ENCODE data around the gene EXOC3L4. TPM values are rescaled to one million over a fixed set of nuclear protein-coding genes. Genes with fewer than 3 reads are reported as not detected.

EXOC3L4 gene
- total and polyA plus RNA-seq, 2 donors (not counting 1 experiment from before 2014, with no cell fraction given), result not detected

DNA sequence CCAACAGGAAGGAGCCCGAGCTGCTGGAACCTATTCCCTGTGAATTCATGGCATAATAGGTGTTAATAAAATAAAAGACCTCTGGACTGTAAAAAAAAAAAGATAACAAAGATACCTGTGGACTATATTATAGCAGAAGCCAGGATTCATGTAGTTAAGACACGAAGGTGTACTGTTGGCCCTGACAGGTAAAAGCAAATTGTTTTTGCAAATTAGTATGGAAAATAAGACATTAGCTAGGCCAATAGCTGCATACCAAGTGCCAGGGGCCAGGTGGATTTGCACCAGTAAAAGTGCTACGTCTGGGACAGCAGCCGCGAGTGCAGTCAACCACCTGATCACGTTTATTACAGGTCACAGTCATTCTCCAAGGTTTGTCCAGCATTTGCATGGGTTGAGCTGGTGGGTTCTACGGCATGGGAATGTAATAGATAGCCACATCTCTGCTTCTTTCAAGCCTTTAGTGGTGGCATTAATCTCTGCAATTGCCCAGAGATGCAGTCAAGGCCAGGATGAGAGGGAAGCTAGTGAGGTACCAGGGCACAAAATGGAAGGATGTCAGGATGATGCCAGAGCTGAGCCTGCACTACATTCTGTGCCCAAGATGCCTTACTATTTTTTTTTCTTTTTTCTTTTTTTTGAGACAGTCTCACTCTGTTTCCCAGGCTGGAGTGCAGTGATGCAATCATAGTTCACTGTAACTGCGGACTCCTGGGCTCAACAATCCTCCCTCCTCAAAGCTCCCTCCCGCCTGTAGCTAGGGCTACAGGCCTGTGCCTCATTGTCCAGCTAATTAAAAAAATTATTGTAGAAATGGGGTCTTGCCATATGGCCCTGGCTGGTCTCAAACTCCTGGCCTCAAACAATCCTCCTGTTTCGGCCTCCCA, 55.1 kb downstream of the EXOC3L4 start:
- Mint-ChIP-seq H3K9me3 (ENCODE audit: insufficient read depth) (no peaks in the 10 kb centered on the region), H3K27ac (no peak overlapping the region), H3K4me1 (no peaks in the 10 kb centered on the region), H3K4me3 (no peak overlapping the region), H3K27me3 (peaks cover 34% of the 10 kb centered on the region)
- no peaks in the 10 kb centered on the region for H3K9me3 ChIP-seq (ENCODE audit: control extremely low read depth in 1 of 3, control insufficient read depth in 2 of 3, insufficient read depth in 1 of 3, low read length in 2 of 3)
- TF ChIP-seq CTCF (IDR thresholded peaks at IDR 0.05) (no peak), EZH2 (IDR thresholded peaks at IDR 0.05; ENCODE audit: borderline replicate concordance, insufficient read depth, low read depth, low read length, poor library complexity, severe bottlenecking) (no peak)
- H3K79me2 ChIP-seq (ENCODE audit: control insufficient read depth, insufficient read depth, low read length), result no peaks in the 10 kb centered on the region
- H3K27ac ChIP-seq (ENCODE audit: low read length in 2 of 2), result no peak overlapping the region
- intact Hi-C loops (cut with micrococcal nuclease), result no loop called here
- no peaks in the 10 kb centered on the region for H4K20me1 ChIP-seq (ENCODE audit: control insufficient read depth, insufficient read depth, low read length, poor library complexity, severe bottlenecking)
- WGBS (ENCODE audit: insufficient coverage), result 90% methylated on average over 6 of the region's 10 CpGs
- H2AFZ ChIP-seq (ENCODE audit: insufficient read depth, low read depth, low read length, poor library complexity, severe bottlenecking), result no peak overlapping the region
- ATAC-seq (ENCODE audit: low read depth) (no peak), DNase-seq (no peak)
- no peaks in the 10 kb centered on the region for H3K4me1 ChIP-seq (ENCODE audit: control insufficient read depth in 2 of 2, insufficient read depth in 2 of 2, low read length in 2 of 2)
- no peak overlapping the region for H3K4me3 ChIP-seq (ENCODE audit: control extremely low read depth in 1 of 5, extremely low read depth in 1 of 5, insufficient read depth in 1 of 5, low read depth in 2 of 5, low read length in 4 of 5)
- no peak overlapping the region for H3K9ac ChIP-seq (ENCODE audit: low read length)
- peaks cover 0 to 3% (median 0%) of the 10 kb centered on the region in 4 experiments for H3K27me3 ChIP-seq (replicated peaks in 1 of 4; ENCODE audit: control extremely low read depth in 1 of 4, control insufficient read depth in 3 of 4, insufficient read depth in 4 of 4, low read length in 3 of 4)
- POLR2A ChIA-PET, result no interaction called here
- H3K4me2 ChIP-seq (replicated peaks; ENCODE audit: low read depth, low read length, poor library complexity, severe bottlenecking), result no peak overlapping the region
- no peaks in the 10 kb centered on the region for H3K36me3 ChIP-seq (replicated peaks in 1 of 2; ENCODE audit: control extremely low read depth in 1 of 2, control insufficient read depth in 1 of 2, extremely low read depth in 1 of 2, insufficient read depth in 2 of 2, low read length in 1 of 2)
- CTCF ChIA-PET, result interaction anchor here (0.9 kb wide), 1 partner anchor 45 kb away, joined by 3 read pairs; no protein-coding TSS in a partner anchor

DNA sequence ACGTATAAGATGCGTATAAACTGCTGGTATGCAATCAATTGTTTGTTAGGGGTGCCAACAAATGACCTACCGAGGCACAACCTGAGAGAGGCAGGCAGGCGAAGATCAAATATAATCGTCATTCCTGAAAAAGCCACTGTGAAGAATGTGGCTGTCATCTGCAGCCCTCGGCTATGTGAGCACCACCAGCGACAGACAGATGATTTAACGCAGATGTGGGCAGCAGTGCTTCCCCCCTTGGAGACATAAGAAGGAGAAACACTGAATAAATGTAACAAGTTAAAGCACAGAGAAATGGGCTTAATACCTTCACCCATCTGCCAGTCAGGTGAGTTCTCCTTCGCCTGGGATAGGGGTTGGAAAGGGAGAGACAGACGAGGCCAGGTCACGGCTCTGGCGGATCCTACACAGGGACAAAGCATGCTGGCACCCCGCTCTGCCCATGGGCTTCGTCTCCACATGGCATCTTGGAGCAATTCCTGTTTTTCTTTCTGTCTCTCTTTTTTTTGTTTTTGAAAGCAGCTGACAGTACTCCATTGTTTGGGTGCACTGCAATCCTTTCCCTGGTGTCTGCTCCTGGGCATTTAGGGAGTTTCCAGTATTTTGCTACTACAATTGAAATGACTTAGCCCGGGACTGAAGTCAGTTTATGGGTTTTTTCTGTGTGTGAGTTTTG, 56.9 kb downstream of the EXOC3L4 start:
- ATAC-seq (ENCODE audit: low read depth), result no peak
- Mint-ChIP-seq H3K4me1 (no peaks in the 10 kb centered on the region), H3K27ac (no peak overlapping the region), H3K9me3 (ENCODE audit: insufficient read depth) (no peaks in the 10 kb centered on the region), H3K27me3 (peaks cover 30% of the 10 kb centered on the region), H3K4me3 (no peak overlapping the region)
- no peak overlapping the region for H3K4me2 ChIP-seq (replicated peaks; ENCODE audit: low read depth, low read length, poor library complexity, severe bottlenecking)
- ChIA-PET CTCF (no interaction called here), POLR2A (no interaction called here)
- intact Hi-C loops (cut with micrococcal nuclease), result no loop called here
- DNase-seq, result no peak
- 83% methylated on average over 13 of the region's 15 CpGs for WGBS (ENCODE audit: insufficient coverage)
- no peaks in the 10 kb centered on the region for H3K36me3 ChIP-seq (replicated peaks in 1 of 2; ENCODE audit: control extremely low read depth in 1 of 2, control insufficient read depth in 1 of 2, extremely low read depth in 1 of 2, insufficient read depth in 2 of 2, low read length in 1 of 2)
- H3K4me1 ChIP-seq (ENCODE audit: control insufficient read depth in 2 of 2, insufficient read depth in 2 of 2, low read length in 2 of 2), result no peaks in the 10 kb centered on the region
- TF ChIP-seq EZH2 (IDR thresholded peaks at IDR 0.05; ENCODE audit: borderline replicate concordance, insufficient read depth, low read depth, low read length, poor library complexity, severe bottlenecking), result no peak
- TF ChIP-seq CTCF (IDR thresholded peaks at IDR 0.05), result no peak
- no peak overlapping the region for H3K9ac ChIP-seq (ENCODE audit: low read length)
- no peak overlapping the region for H3K4me3 ChIP-seq (ENCODE audit: control extremely low read depth in 1 of 5, extremely low read depth in 1 of 5, insufficient read depth in 1 of 5, low read depth in 2 of 5, low read length in 4 of 5)
- peaks cover 0 to 3% (median 0%) of the 10 kb centered on the region in 4 experiments for H3K27me3 ChIP-seq (replicated peaks in 1 of 4; ENCODE audit: control extremely low read depth in 1 of 4, control insufficient read depth in 3 of 4, insufficient read depth in 4 of 4, low read length in 3 of 4)
- H3K27ac ChIP-seq (ENCODE audit: low read length in 2 of 2), result no peak overlapping the region
- no peak overlapping the region for H2AFZ ChIP-seq (ENCODE audit: insufficient read depth, low read depth, low read length, poor library complexity, severe bottlenecking)
- H3K79me2 ChIP-seq (ENCODE audit: control insufficient read depth, insufficient read depth, low read length), result no peaks in the 10 kb centered on the region
- H4K20me1 ChIP-seq (ENCODE audit: control insufficient read depth, insufficient read depth, low read length, poor library complexity, severe bottlenecking), result no peaks in the 10 kb centered on the region
- no peaks in the 10 kb centered on the region for H3K9me3 ChIP-seq (ENCODE audit: control extremely low read depth in 1 of 3, control insufficient read depth in 2 of 3, insufficient read depth in 1 of 3, low read length in 2 of 3)

All from B cell (primary cell).